HEK293T (cell line): ENCODE data around the gene PANX1.

Experiments used
- ELF4 ChIP-seq: fragments of 450-650 bp; IDR thresholded peaks from 2 replicates; pipeline ENCODE4 v1.6.1; 2017; ENCODE audit warnings: antibody characterized with exemption
- FOXA1 ChIP-seq: fragments of 450-650 bp; IDR thresholded peaks from 2 replicates; pipeline ENCODE4 v1.6.1; 2016; ENCODE audit warnings: mild to moderate bottlenecking
- FOXM1 ChIP-seq: fragments of 450-650 bp; IDR thresholded peaks from 2 replicates; pipeline ENCODE4 v1.6.1; 2017; ENCODE audit warnings: mild to moderate bottlenecking, borderline replicate concordance
- HDGF ChIP-seq: fragments of 450-650 bp; IDR thresholded peaks from 2 replicates; pipeline ENCODE4 v1.6.1; 2017; ENCODE audit warnings: antibody characterized with exemption, borderline replicate concordance
- LEF1 ChIP-seq: fragments of 450-650 bp; IDR thresholded peaks from 2 replicates; pipeline ENCODE4 v1.6.1; 2017; ENCODE audit warnings: mild to moderate bottlenecking, borderline replicate concordance
- SP1 ChIP-seq: fragments of 450-650 bp; IDR thresholded peaks from 2 replicates; pipeline ENCODE4 v1.6.1; 2017

- TF ChIP-seq FOXM1 (no peak), LEF1 (no peak), SP1 (no peak), FOXA1 (no peak), HDGF (no peak), ELF4 (no peak)
Measured at GRCh38 chr11:94133752-94134151, 5.1 kb downstream of the PANX1 start.
